Choroid plexus epithelial cell (primary cell): ENCODE results near the gene SLX9.
A peak's percentile ranks its signal among the peaks of the same experiment; 100 is the strongest.

Source experiments
- DNase-seq: peaks from one replicate; pipeline ENCODE4 v3.0.0-alpha.2; 2010; ENCODE audit warnings: low read depth
- H3K4me3 ChIP-seq: 2 replicates; pipeline ENCODE4 v1.5.1; 2011; ENCODE audit warnings: low read depth, mild to moderate bottlenecking, control low read depth, low read length, moderate library complexity
- CTCF ChIP-seq: conservative IDR thresholded peaks from 2 replicates; pipeline ENCODE4 v1.5.1; 2011; ENCODE audit warnings: low read depth, mild to moderate bottlenecking, control low read depth, inconsistent platforms, low read length, moderate library complexity

The SLX9 gene

GRCh38 chr21:45016406-45017038 is 76.7 kb downstream of the SLX9 start:
- no peak for TF ChIP-seq CTCF
- no peak for DNase-seq
- H3K4me3 ChIP-seq: no peak overlapping the region

- DNase-seq: no peak
These were observed 77.5 kb downstream of the SLX9 start for GRCh38 chr21:45017039-45017960.

GRCh38 chr21:45018131-45019075 is 78.6 kb downstream of the SLX9 start:
- TF ChIP-seq CTCF: no peak
- no peak for DNase-seq
- H3K4me3 ChIP-seq: peak overlapping the region; percentile 46

More at GRCh38 chr21:45017039-45017960, 77.5 kb downstream of the SLX9 start:
- H3K4me3 ChIP-seq: no peak overlapping the region
- TF ChIP-seq CTCF: no peak

- no peak for TF ChIP-seq CTCF
- H3K4me3 ChIP-seq: no peak overlapping the region
- no peak for DNase-seq
These were observed 79.5 kb downstream of the SLX9 start for GRCh38 chr21:45019076-45019886.

GRCh38 chr21:45019887-45020537 is 80.2 kb downstream of the SLX9 start:
- H3K4me3 ChIP-seq: no peak overlapping the region
- no peak for TF ChIP-seq CTCF
- no peak for DNase-seq
